Coronary artery (tissue), 2 donors: ENCODE measurements around the gene TTLL12.

ENCODE experiments used
- DNase-seq: peaks from one replicate; pipeline ENCODE4 v3.0.0-alpha.2; 2017; ENCODE audit warnings: low spot score
- H3K27ac ChIP-seq, 2 donors: fragments of 200-600 bp; sonication (generic); one replicate each; pipeline ENCODE4 v1.5.1; 2016 to 2019
- H3K4me3 ChIP-seq: fragments of 200-600 bp; sonication (generic); 2 replicates; pipeline ENCODE4 v1.5.1; 2016; ENCODE audit warnings: mild to moderate bottlenecking, moderate library complexity
- TF ChIP-seq, protein P1 (sequence below): fragments of 200-600 bp; sonication (generic); IDR thresholded peaks from one replicate; pipeline ENCODE4 v1.5.1; 2019; ENCODE audit warnings: antibody characterized with exemption

Gene TTLL12

DNA sequence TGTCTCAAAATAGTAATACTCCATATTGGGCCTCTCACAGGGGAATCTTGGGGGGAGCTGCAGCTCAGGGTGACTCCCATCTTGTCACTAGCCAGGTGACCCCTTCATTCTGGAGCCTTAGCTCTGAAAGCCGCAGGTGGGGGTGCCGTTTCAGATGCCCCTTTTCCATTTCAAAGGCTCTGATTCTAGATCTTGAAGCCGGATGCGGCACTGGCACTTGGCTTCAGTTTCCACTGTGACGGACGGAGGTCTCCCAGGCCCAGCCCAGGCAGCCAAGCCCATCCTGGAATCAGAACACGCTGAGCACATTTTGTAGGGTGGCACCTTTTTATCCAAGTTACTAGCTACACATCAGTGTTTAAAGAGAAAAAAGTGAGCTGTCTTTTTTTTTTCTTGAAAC lies 70.0 kb downstream of the TTLL12 start:
- no peak for DNase-seq
- TF ChIP-seq, protein P1, sequence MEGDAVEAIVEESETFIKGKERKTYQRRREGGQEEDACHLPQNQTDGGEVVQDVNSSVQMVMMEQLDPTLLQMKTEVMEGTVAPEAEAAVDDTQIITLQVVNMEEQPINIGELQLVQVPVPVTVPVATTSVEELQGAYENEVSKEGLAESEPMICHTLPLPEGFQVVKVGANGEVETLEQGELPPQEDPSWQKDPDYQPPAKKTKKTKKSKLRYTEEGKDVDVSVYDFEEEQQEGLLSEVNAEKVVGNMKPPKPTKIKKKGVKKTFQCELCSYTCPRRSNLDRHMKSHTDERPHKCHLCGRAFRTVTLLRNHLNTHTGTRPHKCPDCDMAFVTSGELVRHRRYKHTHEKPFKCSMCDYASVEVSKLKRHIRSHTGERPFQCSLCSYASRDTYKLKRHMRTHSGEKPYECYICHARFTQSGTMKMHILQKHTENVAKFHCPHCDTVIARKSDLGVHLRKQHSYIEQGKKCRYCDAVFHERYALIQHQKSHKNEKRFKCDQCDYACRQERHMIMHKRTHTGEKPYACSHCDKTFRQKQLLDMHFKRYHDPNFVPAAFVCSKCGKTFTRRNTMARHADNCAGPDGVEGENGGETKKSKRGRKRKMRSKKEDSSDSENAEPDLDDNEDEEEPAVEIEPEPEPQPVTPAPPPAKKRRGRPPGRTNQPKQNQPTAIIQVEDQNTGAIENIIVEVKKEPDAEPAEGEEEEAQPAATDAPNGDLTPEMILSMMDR: no peak
- Histone ChIP-seq H3K27ac (no peak overlapping the region), H3K4me3 (no peak overlapping the region)
